Heart left ventricle (tissue), 13 donors: ENCODE results near the gene RAMP2.

ENCODE experiments used
- POLR2A ChIP-seq, 2 donors: fragments of 450-650 bp; IDR thresholded peaks; one replicate each; pipeline ENCODE4 v1.6.1; 2017; ENCODE audit warnings: antibody characterized with exemption in 2 of 2, mild to moderate bottlenecking in 2 of 2, moderate library complexity in 2 of 2
- TF ChIP-seq, protein P1 (sequence below), 12 donors: fragments of 200-600 bp; sonication (generic) in 4 of 12; IDR thresholded peaks; one replicate each; pipeline versions ENCODE4 v1.5.0 to v1.8.0; 2018 to 2022; ENCODE audit warnings: antibody characterized with exemption in 12 of 12, mild to moderate bottlenecking in 5 of 12
- donor health status: ischemic (EF 13 %, LVEDD 7.1; RV severe dilation, severe dysfunction).
- donor health status: DM: no; HTN: yes; CAD: no.
- donor health status: DM: no; HTN: no; CAD: no.
- donor health status: ischemic (EF 25% LVEDD 6.9; RV normal size, moderate dysfunction).
- donor health status: ischemic (EF 25% LVEDD 5.7; RV mildly dilated, moderate dysfunction).
- donor health status: ischemic (EF 35%, LVEDD 5.7; RV mildly dilated, moderate dysfunction).
- donor health status: nonischemic (EF 11% LVEDD 7.7; RV severe dilation, severe dysfunction).
- donor health status: DM: yes; HTN: yes; CAD: no.
- donor health status: PGD.
- donor health status: ischemic (EF 29% LVEDD 5.4; RV normal size, mild dysfunction).
- donor health status: nonischemic (EF 23%, LVEDD 6.1; RV moderate dilation, normal function).

GRCh38 chr17:42748908-42749798, 11.9 kb upstream of the RAMP2 start:
- TF ChIP-seq, protein P1, sequence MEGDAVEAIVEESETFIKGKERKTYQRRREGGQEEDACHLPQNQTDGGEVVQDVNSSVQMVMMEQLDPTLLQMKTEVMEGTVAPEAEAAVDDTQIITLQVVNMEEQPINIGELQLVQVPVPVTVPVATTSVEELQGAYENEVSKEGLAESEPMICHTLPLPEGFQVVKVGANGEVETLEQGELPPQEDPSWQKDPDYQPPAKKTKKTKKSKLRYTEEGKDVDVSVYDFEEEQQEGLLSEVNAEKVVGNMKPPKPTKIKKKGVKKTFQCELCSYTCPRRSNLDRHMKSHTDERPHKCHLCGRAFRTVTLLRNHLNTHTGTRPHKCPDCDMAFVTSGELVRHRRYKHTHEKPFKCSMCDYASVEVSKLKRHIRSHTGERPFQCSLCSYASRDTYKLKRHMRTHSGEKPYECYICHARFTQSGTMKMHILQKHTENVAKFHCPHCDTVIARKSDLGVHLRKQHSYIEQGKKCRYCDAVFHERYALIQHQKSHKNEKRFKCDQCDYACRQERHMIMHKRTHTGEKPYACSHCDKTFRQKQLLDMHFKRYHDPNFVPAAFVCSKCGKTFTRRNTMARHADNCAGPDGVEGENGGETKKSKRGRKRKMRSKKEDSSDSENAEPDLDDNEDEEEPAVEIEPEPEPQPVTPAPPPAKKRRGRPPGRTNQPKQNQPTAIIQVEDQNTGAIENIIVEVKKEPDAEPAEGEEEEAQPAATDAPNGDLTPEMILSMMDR (IDR thresholded peaks at IDR 0.05) = peak in 1 of 12 donors; percentile 4
- TF ChIP-seq POLR2A (IDR thresholded peaks at IDR 0.05) = no peak
